MCF 10A (cell line): ENCODE data around the gene GDPGP1. TPM values are rescaled to one million over a fixed set of nuclear protein-coding genes. Genes with fewer than 3 reads are reported as not detected.

Source experiments
- BruUV-seq: library from RNA; stranded (reverse); fragments of 400-500 nt; replicated peaks from 2 replicates; lab custom pipeline; 2021; lab: Mats Ljungman, UMichigan
- CTCF ChIA-PET: fragments of 300-600 bp; sonication (Branson Sonifier 250); formaldehyde crosslinking; extraction: SDS; loops from one replicate; lab custom pipeline; 2021; ENCODE audit warnings: antibody characterized with exemption, inconsistent platforms; lab: Yijun Ruan, JAX
- POLR2A ChIA-PET: fragments of 300-600, 350-650 bp; sonication (Branson Sonifier 250); formaldehyde crosslinking; extraction: SDS; loops from one replicate; lab custom pipeline; 2020; ENCODE audit warnings: antibody characterized with exemption, inconsistent platforms; lab: Yijun Ruan, JAX
- DNase-seq: peaks from one replicate; pipeline ENCODE4 v3.0.0-alpha.2; 2018; ENCODE audit not compliant: unreplicated experiment
- H3K27ac Mint-ChIP-seq: one replicate; pipeline ENCODE4 v1.8.0; 2022; ENCODE audit warnings: mild to moderate bottlenecking, low read depth, mixed read lengths; ENCODE audit not compliant: unreplicated experiment
- H3K27me3 Mint-ChIP-seq: one replicate; pipeline ENCODE4 v1.8.0; 2022; ENCODE audit warnings: mixed read lengths; ENCODE audit not compliant: insufficient read depth, unreplicated experiment
- H3K36me3 Mint-ChIP-seq: one replicate; pipeline ENCODE4 v1.8.0; 2022; ENCODE audit warnings: mild to moderate bottlenecking, moderate library complexity, mixed read lengths; ENCODE audit not compliant: insufficient read depth, unreplicated experiment
- H3K4me1 Mint-ChIP-seq: one replicate; pipeline ENCODE4 v1.8.0; 2022; ENCODE audit warnings: mixed read lengths; ENCODE audit not compliant: insufficient read depth, unreplicated experiment
- H3K4me3 Mint-ChIP-seq: one replicate; pipeline ENCODE4 v1.8.0; 2022; ENCODE audit warnings: mild to moderate bottlenecking, moderate library complexity, mixed read lengths; ENCODE audit not compliant: unreplicated experiment
- H3K9me3 Mint-ChIP-seq: one replicate; pipeline ENCODE4 v1.8.0; 2022; ENCODE audit warnings: mixed read lengths; ENCODE audit not compliant: unreplicated experiment
- intact Hi-C: fragments of 100-400 bp; cut with micrococcal nuclease; formaldehyde crosslinking; loops from 2 replicates; pipeline ENCODE4 v1.14.1; 2022
- total RNA-seq: library from RNA; stranded (reverse); gene quantifications from 2 replicates; pipeline ENCODE4 v1.2.3, GENCODE V29; 2022
- TF ChIP-seq, protein P1 (sequence below): fragments of 200-600 bp; IDR thresholded peaks from one replicate; pipeline ENCODE4 v1.8.0; 2022; ENCODE audit warnings: antibody characterized with exemption, mild to moderate bottlenecking; ENCODE audit not compliant: unreplicated experiment

The GDPGP1 gene
- total RNA-seq, 1 experiment from 2014 or later, result 3.4 TPM

DNA sequence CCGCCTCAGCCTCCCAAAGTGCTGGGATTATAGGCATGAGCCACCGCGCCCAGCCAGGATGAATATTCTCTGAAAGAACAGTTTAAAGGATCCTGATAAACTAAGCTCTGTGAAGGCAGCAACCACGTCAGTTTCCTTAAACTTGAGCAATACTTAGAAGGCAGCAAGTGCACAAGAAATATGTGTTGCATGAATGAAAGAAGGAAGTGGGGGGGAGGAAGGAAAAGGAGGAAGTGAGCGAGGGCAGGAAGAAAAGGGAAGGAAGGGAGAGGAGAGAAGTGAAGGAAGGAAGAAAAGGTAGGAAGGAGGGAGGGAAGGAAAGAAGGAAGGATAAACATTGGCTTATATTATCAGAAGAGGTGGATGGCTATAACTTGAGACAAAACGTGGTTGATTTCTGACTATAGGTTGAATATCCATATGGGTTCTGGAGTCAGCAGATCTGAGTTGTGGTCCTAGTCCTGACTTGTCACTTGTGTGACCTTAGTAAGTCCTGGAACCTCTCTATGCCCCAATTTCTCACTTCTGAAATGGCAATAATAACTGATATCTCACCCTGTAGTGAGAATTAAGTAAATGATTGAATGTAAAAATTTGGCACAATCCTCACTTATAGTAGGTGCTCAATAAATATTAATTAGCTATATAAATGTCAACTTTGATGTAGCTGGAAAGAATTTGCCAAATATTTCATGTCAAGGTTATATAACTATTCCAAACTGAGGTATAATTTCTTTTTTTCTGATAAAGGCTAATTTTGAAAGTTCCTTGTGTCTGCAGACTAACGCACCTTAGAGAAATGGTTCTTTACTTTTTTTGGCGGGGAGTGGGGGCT is 44.9 kb upstream of the GDPGP1 start:
- intact Hi-C loops, result no loop called here
- Mint-ChIP-seq H3K4me1 (peaks cover 41% of the 10 kb centered on the region), H3K4me3 (no peak overlapping the region), H3K27ac (peak overlapping the region; percentile 66), H3K9me3 (no peaks in the 10 kb centered on the region), H3K36me3 (peaks cover 32% of the 10 kb centered on the region), H3K27me3 (no peaks in the 10 kb centered on the region)
- no TSS peak for BruUV-seq
- ChIA-PET CTCF (interaction anchor here (1.2 to 5.3 kb wide), 4 partner anchors 16 to 31 kb away, joined by 3 to 43 read pairs (median 22); no protein-coding TSS in a partner anchor), POLR2A (interaction anchor here (0.7 to 5.7 kb wide), 6 partner anchors 12 to 44 kb away, joined by 3 to 99 read pairs (median 60); partner anchors contain the start of genes CIB1, GDPGP1 and SEMA4B)
- no peak for DNase-seq
- TF ChIP-seq, protein P1, sequence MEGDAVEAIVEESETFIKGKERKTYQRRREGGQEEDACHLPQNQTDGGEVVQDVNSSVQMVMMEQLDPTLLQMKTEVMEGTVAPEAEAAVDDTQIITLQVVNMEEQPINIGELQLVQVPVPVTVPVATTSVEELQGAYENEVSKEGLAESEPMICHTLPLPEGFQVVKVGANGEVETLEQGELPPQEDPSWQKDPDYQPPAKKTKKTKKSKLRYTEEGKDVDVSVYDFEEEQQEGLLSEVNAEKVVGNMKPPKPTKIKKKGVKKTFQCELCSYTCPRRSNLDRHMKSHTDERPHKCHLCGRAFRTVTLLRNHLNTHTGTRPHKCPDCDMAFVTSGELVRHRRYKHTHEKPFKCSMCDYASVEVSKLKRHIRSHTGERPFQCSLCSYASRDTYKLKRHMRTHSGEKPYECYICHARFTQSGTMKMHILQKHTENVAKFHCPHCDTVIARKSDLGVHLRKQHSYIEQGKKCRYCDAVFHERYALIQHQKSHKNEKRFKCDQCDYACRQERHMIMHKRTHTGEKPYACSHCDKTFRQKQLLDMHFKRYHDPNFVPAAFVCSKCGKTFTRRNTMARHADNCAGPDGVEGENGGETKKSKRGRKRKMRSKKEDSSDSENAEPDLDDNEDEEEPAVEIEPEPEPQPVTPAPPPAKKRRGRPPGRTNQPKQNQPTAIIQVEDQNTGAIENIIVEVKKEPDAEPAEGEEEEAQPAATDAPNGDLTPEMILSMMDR, result no peak

DNA sequence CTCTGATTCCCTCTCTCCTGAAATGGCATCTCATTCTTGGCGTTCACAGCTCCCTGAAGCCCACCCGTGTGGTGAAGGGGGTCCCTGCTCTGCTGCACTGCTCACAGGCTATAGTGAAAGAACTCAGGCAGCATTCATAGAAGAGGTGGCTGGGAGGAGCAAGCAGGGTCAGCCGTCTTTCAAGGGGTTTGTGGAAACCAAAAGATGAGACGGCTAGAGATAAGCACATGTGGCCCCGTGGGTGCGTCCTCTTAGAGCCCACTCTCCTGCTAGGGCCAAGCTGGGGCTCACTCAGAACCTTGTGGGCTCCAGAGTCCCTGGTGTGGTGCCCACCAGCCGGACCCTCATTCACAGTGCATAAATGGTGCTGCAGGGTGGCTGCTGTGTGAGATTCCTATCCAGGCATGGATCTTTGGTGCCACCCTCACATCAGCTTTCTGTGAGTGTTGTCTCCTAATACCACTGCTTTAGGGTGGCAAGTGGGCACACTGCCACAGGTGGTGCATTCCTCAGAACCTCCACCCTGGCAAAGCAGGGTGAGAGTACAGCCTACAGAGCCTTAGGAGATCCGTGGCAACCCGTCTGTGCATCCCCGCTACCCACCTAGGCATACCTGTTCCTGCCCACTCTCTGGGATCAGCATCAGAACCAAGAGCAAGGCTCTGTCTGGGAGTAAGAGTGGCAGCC is 44.1 kb upstream of the GDPGP1 start:
- no peak for DNase-seq
- intact Hi-C loops, result no loop called here
- no TSS peak for BruUV-seq
- ChIA-PET CTCF (interaction anchor here (0.6 to 5.3 kb wide), 8 partner anchors 15 to 1432 kb away, joined by 3 to 43 read pairs (median 4); no protein-coding TSS in a partner anchor), POLR2A (interaction anchor here (0.8 to 5.7 kb wide), 8 partner anchors 11 to 171 kb away, joined by 3 to 99 read pairs (median 26); partner anchors contain the start of genes CIB1, GDPGP1, NGRN and SEMA4B)
- Mint-ChIP-seq H3K27me3 (no peaks in the 10 kb centered on the region), H3K4me3 (peak overlapping the region; percentile 58), H3K36me3 (peaks cover 38% of the 10 kb centered on the region), H3K9me3 (no peaks in the 10 kb centered on the region), H3K4me1 (peaks cover 37% of the 10 kb centered on the region), H3K27ac (peak overlapping the region; percentile 88)
- TF ChIP-seq, protein P1, result no peak

DNA sequence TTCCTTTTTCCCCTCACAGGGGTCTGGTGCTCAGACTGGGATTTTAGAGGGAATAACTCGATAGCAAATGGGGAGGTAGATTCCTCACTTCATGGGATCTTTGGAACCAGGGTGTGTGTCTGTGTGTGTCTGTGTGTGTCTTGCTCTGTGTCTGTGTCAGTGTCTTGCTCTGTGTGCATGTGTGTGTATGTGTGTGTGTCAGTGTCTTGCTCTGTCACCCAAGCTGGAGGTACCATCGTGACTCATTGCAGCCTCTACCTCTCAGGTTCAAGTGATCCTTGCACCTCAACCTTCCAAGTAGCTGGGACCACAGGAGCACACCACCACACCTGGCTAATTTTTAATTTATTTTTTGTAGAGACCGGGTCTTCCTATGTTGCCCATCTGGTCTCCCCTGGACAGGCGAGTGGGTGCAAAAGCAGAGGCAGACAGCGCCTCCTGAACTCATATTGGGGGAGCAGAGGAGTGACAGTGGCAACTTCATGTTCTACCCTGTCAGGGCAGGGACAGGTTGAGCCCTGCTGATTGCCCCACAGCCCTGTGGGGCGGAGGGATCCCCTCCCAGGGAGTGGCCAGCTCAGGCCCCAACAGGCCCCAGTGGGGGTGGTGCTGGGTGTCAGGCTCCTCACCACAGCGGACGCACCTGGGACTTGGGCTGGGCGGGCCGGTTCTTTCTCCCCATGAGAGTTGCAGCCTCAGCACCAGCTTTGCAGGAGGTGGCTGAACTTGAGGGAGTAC is 43.2 kb upstream of the GDPGP1 start:
- TF ChIP-seq, protein P1, result no peak
- peak overlapping the region; percentile 58 for H3K4me3 Mint-ChIP-seq
- peak; percentile 90 for DNase-seq
- no peaks in the 10 kb centered on the region for H3K27me3 Mint-ChIP-seq
- ChIA-PET POLR2A (interaction anchor here (0.6 to 5.7 kb wide), 16 partner anchors 9 to 174 kb away, joined by 3 to 99 read pairs (median 6); partner anchors contain the start of genes CIB1, GDPGP1, NGRN and SEMA4B), CTCF (interaction anchor here (0.9 to 5.3 kb wide), 9 partner anchors 10 to 42 kb away, joined by 3 to 43 read pairs (median 7); partner anchors contain the start of genes CIB1 and SEMA4B)
- BruUV-seq, result no TSS peak
- peaks cover 42% of the 10 kb centered on the region for H3K36me3 Mint-ChIP-seq
- H3K9me3 Mint-ChIP-seq, result no peaks in the 10 kb centered on the region
- peaks cover 31% of the 10 kb centered on the region for H3K4me1 Mint-ChIP-seq
- intact Hi-C loops, result no loop called here
- H3K27ac Mint-ChIP-seq, result peak overlapping the region; percentile 88
